OCI-LY1 (cell line): ENCODE results near the gene ONECUT3.
A peak's percentile ranks its signal among the peaks of the same experiment; 100 is the strongest.

ENCODE experiments used
- H2AFZ ChIP-seq: fragments of 200-600 bp; sonication (generic), shearing (Covaris generic); 2 replicates; pipeline ENCODE4 v1.6.0; 2014; ENCODE audit warnings: antibody characterized with exemption, mild to moderate bottlenecking, low read length
- H3F3A ChIP-seq: fragments of 200-600 bp; sonication (generic), shearing (Covaris generic); 2 replicates; pipeline ENCODE4 v1.6.0; 2014; ENCODE audit warnings: mild to moderate bottlenecking, antibody characterized with exemption, low read length, moderate library complexity; ENCODE audit not compliant: insufficient read depth
- H3K27ac ChIP-seq: fragments of 200-600 bp; sonication (generic); 2 replicates; pipeline ENCODE4 v1.5.1; 2014; ENCODE audit warnings: low read length, mixed run types, mild to moderate bottlenecking, low read depth; ENCODE audit not compliant: poor library complexity, severe bottlenecking
- H3K27me3 ChIP-seq: fragments of 200-600 bp; sonication (generic); 2 replicates; pipeline ENCODE4 v1.6.0; 2014; ENCODE audit warnings: antibody characterized with exemption, mild to moderate bottlenecking, low read length, moderate library complexity; ENCODE audit not compliant: insufficient read depth
- H3K36me3 ChIP-seq: fragments of 200-600 bp; sonication (generic); 2 replicates; pipeline ENCODE4 v1.6.1; 2014; ENCODE audit warnings: mild to moderate bottlenecking, antibody characterized with exemption, low read length, moderate library complexity, mixed read lengths; ENCODE audit not compliant: insufficient read depth
- H3K4me1 ChIP-seq: fragments of 200-600 bp; sonication (generic); 2 replicates; pipeline ENCODE4 v1.5.1; 2014; ENCODE audit warnings: mild to moderate bottlenecking, low read length, moderate library complexity; ENCODE audit not compliant: insufficient read depth, severe bottlenecking
- H3K4me2 ChIP-seq: fragments of 200-600 bp; sonication (generic), shearing (Covaris generic); 2 replicates; pipeline ENCODE4 v1.6.1; 2014; ENCODE audit warnings: low read length
- H3K4me3 ChIP-seq: fragments of 200-600 bp; sonication (generic); 2 replicates; pipeline ENCODE4 v1.5.1; 2014; ENCODE audit warnings: low read length, low read depth, mild to moderate bottlenecking, mixed read lengths; ENCODE audit not compliant: poor library complexity, severe bottlenecking
- H3K79me2 ChIP-seq: fragments of 200-600 bp; shearing (Covaris generic); 2 replicates; pipeline ENCODE4 v1.6.1; 2016; ENCODE audit warnings: mixed run types, low read length, mixed read lengths; ENCODE audit not compliant: insufficient read depth
- H3K9ac ChIP-seq: fragments of 200-600 bp; sonication (generic), shearing (Covaris generic); 2 replicates; pipeline ENCODE4 v1.6.1; 2014; ENCODE audit warnings: mild to moderate bottlenecking, low read length, mixed read lengths
- H3K9me2 ChIP-seq: fragments of 200-600 bp; sonication (generic), shearing (Covaris generic); 2 replicates; pipeline ENCODE4 v1.6.1; 2014; ENCODE audit warnings: low read depth, mild to moderate bottlenecking, low read length, mixed read lengths
- H3K9me3 ChIP-seq: fragments of 200-600 bp; shearing (Covaris generic); 2 replicates; pipeline ENCODE4 v1.6.1; 2014; ENCODE audit warnings: low read length, mixed read lengths
- H4K20me1 ChIP-seq: fragments of 200-600 bp; sonication (generic), shearing (Covaris generic); 2 replicates; pipeline ENCODE4 v1.6.0; 2016; ENCODE audit warnings: mild to moderate bottlenecking, low read length; ENCODE audit not compliant: insufficient read depth
- EZH2 ChIP-seq: fragments of 200-600 bp; sonication (generic), shearing (Covaris generic); IDR thresholded peaks from 2 replicates; pipeline ENCODE4 v1.8.0; 2017; ENCODE audit warnings: borderline replicate concordance, mixed run types, mild to moderate bottlenecking, antibody characterized with exemption, low read length, moderate library complexity, mixed read lengths
- TF ChIP-seq, protein P1 (sequence below): fragments of 200-600 bp; sonication (generic), shearing (Covaris generic); IDR thresholded peaks from 2 replicates; pipeline ENCODE4 v1.5.1; 2017; ENCODE audit warnings: mild to moderate bottlenecking, antibody characterized with exemption, low read length, moderate library complexity, mixed read lengths

The ONECUT3 gene

DNA sequence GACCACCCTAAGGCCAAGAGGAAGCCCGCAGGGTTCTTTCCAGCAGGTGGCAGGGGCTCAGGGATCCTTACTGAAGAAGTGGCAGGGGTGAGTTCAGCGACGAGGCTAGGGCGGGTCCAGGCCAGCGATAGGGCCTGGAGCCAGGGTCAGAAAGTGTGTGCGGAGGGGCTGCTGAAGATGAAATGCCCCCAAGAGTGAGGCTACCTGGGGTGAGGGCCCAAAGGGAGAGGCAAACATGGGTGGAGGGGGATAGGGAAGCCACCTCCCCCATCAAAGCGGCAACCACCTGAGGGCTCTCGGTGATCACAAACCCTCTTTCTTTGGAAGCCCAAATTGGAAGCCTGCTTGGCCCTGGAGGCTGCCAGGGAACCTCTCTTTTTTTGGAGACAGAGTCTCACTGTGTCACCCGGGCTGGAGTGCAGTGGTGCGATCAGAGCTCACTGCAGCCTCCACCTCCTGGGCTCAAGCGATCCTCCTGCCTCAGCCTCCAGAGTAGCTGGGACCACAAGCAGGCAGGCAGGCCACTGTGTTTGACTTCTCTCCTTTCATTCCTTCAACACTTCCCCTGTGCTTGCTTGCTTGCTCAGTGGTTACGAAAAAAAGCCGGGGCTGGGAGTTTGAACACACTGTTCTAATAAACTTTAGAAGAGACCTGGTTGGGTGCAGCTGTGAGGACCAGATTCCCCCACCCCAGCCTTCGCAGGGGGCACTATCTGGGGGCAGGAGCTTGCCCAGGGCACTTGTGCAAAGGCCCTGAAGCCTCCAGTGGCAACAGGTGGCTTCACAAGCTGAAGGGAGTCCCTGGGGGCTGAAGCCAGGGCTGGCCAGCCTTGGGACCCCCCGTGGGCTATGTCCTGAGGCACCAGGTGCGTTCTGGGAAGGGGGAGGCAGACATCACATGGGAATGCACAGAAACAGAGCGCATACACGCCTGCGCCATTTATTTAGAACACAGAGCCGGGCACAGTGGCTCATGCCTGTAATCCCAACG lies 60.2 kb downstream of the ONECUT3 start:
- Histone ChIP-seq H3K9me3 (no peaks in the 10 kb centered on the region), H4K20me1 (no peaks in the 10 kb centered on the region), H3K27ac (peak overlapping the region; percentile 65), H3K79me2 (no peaks in the 10 kb centered on the region), H3K4me3 (peak overlapping the region; percentile 58), H2AFZ (no peak overlapping the region), H3K36me3 (peaks cover 35% of the 10 kb centered on the region), H3K27me3 (0 out of 2 replicates have a peak, but pooled peaks cover 3% of the 10 kb centered on the region), H3F3A (no peaks in the 10 kb centered on the region), H3K9ac (peak overlapping the region; percentile 51; the same call in 1 of the 2 replicates), H3K4me2 (peak overlapping the region; percentile 79), H3K4me1 (peaks cover 14% of the 10 kb centered on the region), H3K9me2 (no peaks in the 10 kb centered on the region)
- TF ChIP-seq, protein P1, sequence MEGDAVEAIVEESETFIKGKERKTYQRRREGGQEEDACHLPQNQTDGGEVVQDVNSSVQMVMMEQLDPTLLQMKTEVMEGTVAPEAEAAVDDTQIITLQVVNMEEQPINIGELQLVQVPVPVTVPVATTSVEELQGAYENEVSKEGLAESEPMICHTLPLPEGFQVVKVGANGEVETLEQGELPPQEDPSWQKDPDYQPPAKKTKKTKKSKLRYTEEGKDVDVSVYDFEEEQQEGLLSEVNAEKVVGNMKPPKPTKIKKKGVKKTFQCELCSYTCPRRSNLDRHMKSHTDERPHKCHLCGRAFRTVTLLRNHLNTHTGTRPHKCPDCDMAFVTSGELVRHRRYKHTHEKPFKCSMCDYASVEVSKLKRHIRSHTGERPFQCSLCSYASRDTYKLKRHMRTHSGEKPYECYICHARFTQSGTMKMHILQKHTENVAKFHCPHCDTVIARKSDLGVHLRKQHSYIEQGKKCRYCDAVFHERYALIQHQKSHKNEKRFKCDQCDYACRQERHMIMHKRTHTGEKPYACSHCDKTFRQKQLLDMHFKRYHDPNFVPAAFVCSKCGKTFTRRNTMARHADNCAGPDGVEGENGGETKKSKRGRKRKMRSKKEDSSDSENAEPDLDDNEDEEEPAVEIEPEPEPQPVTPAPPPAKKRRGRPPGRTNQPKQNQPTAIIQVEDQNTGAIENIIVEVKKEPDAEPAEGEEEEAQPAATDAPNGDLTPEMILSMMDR: no peak
- no peak for TF ChIP-seq EZH2

GRCh38 chr19:1814391-1814790 lies 61.1 kb downstream of the ONECUT3 start:
- H3K27me3 ChIP-seq: 0 out of 2 replicates have a peak, but pooled peaks cover 3% of the 10 kb centered on the region
- no peaks in the 10 kb centered on the region for H4K20me1 ChIP-seq
- no peak overlapping the region for H3K9ac ChIP-seq
- H2AFZ ChIP-seq: no peak overlapping the region
- peak overlapping the region; percentile 3 for H3K27ac ChIP-seq
- H3K79me2 ChIP-seq: no peaks in the 10 kb centered on the region
- no peaks in the 10 kb centered on the region for H3K9me3 ChIP-seq
- no peak overlapping the region for H3K4me3 ChIP-seq
- peaks cover 43% of the 10 kb centered on the region for H3K36me3 ChIP-seq
- H3K4me2 ChIP-seq: no peak overlapping the region
- TF ChIP-seq, protein P1: no peak
- TF ChIP-seq EZH2: no peak
- no peaks in the 10 kb centered on the region for H3K9me2 ChIP-seq
- no peaks in the 10 kb centered on the region for H3F3A ChIP-seq
- H3K4me1 ChIP-seq: peaks cover 14% of the 10 kb centered on the region

GRCh38 chr19:1814833-1815604 lies 61.7 kb downstream of the ONECUT3 start:
- no peak overlapping the region for H3K27ac ChIP-seq
- peaks cover 14% of the 10 kb centered on the region for H3K4me1 ChIP-seq
- no peaks in the 10 kb centered on the region for H3K9me3 ChIP-seq
- H3K27me3 ChIP-seq: 0 out of 2 replicates have a peak, but pooled peaks cover 3% of the 10 kb centered on the region
- H2AFZ ChIP-seq: no peak overlapping the region
- H4K20me1 ChIP-seq: no peaks in the 10 kb centered on the region
- H3K79me2 ChIP-seq: no peaks in the 10 kb centered on the region
- no peaks in the 10 kb centered on the region for H3F3A ChIP-seq
- no peak for TF ChIP-seq EZH2
- TF ChIP-seq, protein P1: no peak
- H3K4me3 ChIP-seq: no peak overlapping the region
- H3K9ac ChIP-seq: no peak overlapping the region
- H3K9me2 ChIP-seq: no peaks in the 10 kb centered on the region
- peaks cover 49% of the 10 kb centered on the region for H3K36me3 ChIP-seq
- no peak overlapping the region for H3K4me2 ChIP-seq
